Karpas-422 (cell line): ENCODE measurements around the gene SLC6A7. TPM values are rescaled to one million over a fixed set of nuclear protein-coding genes. Genes with fewer than 3 reads are reported as not detected.
"Not testable (repeated sequence)": the region's sequence is repeated elsewhere in the genome, so short reads cannot be mapped to it uniquely, and the experiment has no call there.

Experiments
- DNase-seq: peaks from one replicate; pipeline ENCODE4 v3.0.0-alpha.2; 2015
- H2AFZ ChIP-seq: fragments of 200-600 bp; sonication (generic); 2 replicates; pipeline ENCODE4 v1.6.1; 2014; ENCODE audit warnings: antibody characterized with exemption, low read length, mixed read lengths
- H3K27ac ChIP-seq: fragments of 200-600 bp; sonication (generic); 2 replicates; pipeline ENCODE4 v1.5.1; 2014; ENCODE audit warnings: mild to moderate bottlenecking, low read length, moderate library complexity
- H3K27me3 ChIP-seq: fragments of 200-600 bp; sonication (generic); 2 replicates; pipeline ENCODE4 v1.6.1; 2014; ENCODE audit warnings: low read length, mixed read lengths
- H3K36me3 ChIP-seq: fragments of 200-600 bp; sonication (generic); 2 replicates; pipeline ENCODE4 v1.6.1; 2014; ENCODE audit warnings: low read length, mixed read lengths; ENCODE audit not compliant: insufficient read depth
- H3K4me1 ChIP-seq: fragments of 200-600 bp; sonication (generic); 2 replicates; pipeline ENCODE4 v1.6.1; 2014; ENCODE audit warnings: mild to moderate bottlenecking, low read length, mixed read lengths
- H3K4me2 ChIP-seq: fragments of 200-600 bp; sonication (generic); 2 replicates; pipeline ENCODE4 v1.6.1; 2014; ENCODE audit warnings: low read length, low read depth, mild to moderate bottlenecking; ENCODE audit not compliant: poor library complexity, severe bottlenecking
- H3K4me3 ChIP-seq: fragments of 200-600 bp; sonication (generic); 2 replicates; pipeline ENCODE4 v1.5.1; 2014; ENCODE audit warnings: mild to moderate bottlenecking, antibody characterized with exemption, low read length, mixed read lengths
- H3K79me2 ChIP-seq: fragments of 200-600 bp; sonication (generic); 2 replicates; pipeline ENCODE4 v1.6.1; 2014; ENCODE audit warnings: mild to moderate bottlenecking, low read length, mixed read lengths
- H3K9ac ChIP-seq: fragments of 200-600 bp; sonication (generic); 2 replicates; pipeline ENCODE4 v1.6.0; 2014; ENCODE audit warnings: low read length
- H3K9me2 ChIP-seq: fragments of 200-600 bp; sonication (generic), shearing (Covaris generic); replicated peaks from 2 replicates; pipeline ENCODE4 v1.6.0; 2014; ENCODE audit warnings: mild to moderate bottlenecking, low read length, moderate library complexity; ENCODE audit not compliant: insufficient read depth
- H3K9me3 ChIP-seq: fragments of 300-700, 200-600 bp; sonication (generic); 2 replicates; pipeline ENCODE4 v1.6.1; 2014; ENCODE audit warnings: low read length, mixed read lengths
- H4K20me1 ChIP-seq: fragments of 200-600 bp; sonication (generic); 2 replicates; pipeline ENCODE4 v1.6.1; 2014; ENCODE audit warnings: mild to moderate bottlenecking, antibody characterized with exemption, low read length, low read depth; ENCODE audit not compliant: insufficient read depth
- total RNA-seq: library from RNA; depleted of rRNA; stranded (reverse); fragments of >200 nt; shearing (Covaris generic); gene quantifications from 2 replicates; pipeline ENCODE4 v1.2.3, GENCODE V29; 2014; ENCODE audit warnings: low replicate concordance

The SLC6A7 gene
- total RNA-seq, 1 experiment from 2014 or later, result not detected

DNA sequence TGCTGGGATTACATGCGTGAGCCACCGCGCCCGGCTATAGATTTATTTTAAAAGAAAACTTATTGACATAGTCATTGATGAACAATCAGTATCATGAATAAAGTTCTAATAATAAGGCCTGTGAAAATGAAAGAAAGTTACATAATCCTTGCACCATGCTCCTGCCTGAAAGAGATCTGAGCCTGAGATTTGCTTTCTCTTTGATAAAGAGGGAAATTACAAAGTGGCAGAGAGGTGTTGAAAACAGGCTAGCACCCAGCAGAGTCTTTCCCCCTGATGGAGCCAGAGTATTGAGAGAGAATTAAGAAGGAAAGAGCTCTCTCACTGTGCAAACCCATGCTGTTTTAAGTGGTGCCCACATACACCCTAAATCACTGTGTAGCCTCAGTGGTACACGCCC, 37.2 kb downstream of the SLC6A7 start:
- Histone ChIP-seq H2AFZ (no peak overlapping the region), H3K79me2 (no peaks in the 10 kb centered on the region)

DNA sequence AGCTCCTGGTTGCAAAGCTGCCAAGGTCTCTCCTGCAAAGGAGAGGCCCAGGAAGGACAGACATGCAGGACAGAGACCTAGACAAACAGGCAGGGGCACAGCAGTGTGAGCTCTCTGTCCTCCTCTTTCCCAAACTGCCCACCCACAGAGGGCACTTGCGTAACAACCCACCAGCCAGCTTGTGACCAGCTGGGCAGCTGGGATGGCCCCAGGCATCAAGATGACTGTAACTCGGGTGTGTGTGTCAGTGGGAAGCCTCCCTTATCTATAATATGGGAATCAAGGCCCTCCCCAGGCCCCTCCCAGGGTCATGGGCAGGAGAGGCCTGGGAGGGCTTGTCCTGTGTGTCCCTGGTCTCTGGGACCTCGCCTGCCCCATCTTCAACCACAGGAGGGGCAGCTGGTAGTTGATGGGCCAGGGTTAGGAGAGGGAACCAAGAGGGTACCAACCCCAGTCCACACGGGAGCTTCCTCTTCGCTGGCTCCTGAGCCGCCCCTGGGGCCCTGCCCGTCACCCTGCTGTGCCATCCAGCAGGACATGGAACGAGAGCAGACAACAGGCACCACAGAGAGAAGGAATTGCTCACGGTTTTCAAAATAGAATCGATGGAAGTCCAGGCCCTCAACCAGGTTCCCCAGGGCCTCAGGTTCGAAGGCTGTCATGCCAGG, 37.9 kb downstream of the SLC6A7 start:
- Histone ChIP-seq H3K36me3 (no peaks in the 10 kb centered on the region), H3K9me3 (no peaks in the 10 kb centered on the region), H3K4me2 (no peak overlapping the region), H3K4me1 (no peaks in the 10 kb centered on the region), H4K20me1 (0 out of 2 replicates have a peak, but pooled peaks cover 2% of the 10 kb centered on the region), H3K27me3 (no peaks in the 10 kb centered on the region), H3K9ac (no peak overlapping the region), H3K79me2 (no peaks in the 10 kb centered on the region), H3K27ac (no peak overlapping the region), H3K9me2 (no peaks in the 10 kb centered on the region), H2AFZ (no peak overlapping the region), H3K4me3 (no peak overlapping the region)
- no peak for DNase-seq

More for the DNA sequence above, 37.2 kb downstream of the SLC6A7 start:
- Histone ChIP-seq H3K9ac (no peak overlapping the region), H3K4me3 (no peak overlapping the region), H3K4me2 (no peak overlapping the region), H3K4me1 (no peaks in the 10 kb centered on the region), H3K9me2 (no peaks in the 10 kb centered on the region), H3K27ac (no peak overlapping the region), H4K20me1 (0 out of 2 replicates have a peak, but pooled peaks cover under 1% of the 10 kb centered on the region), H3K27me3 (no peaks in the 10 kb centered on the region), H3K36me3 (no peaks in the 10 kb centered on the region), H3K9me3 (no peaks in the 10 kb centered on the region)
- no peak for DNase-seq

DNA sequence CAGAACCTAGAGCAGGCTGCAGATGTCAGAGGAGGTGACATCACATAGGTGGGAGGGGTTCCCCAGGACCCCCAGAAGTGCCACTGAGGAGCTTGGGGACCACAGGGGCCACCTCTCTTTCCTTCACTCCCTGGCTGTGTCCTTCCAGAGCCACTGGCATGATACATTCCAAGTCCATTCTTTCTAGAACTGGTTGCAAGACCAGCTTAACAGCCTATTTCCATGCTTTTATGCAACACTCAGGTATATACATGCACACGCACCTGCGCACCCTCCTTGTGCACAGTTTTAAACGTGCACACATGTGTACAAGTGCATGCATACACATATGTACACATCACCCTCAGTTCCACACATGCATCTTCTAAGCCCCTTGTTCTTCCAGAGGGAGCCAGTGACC, 39.7 kb downstream of the SLC6A7 start:
- no peaks in the 10 kb centered on the region for H3K9me2 ChIP-seq
- H3K27me3 ChIP-seq, result no peaks in the 10 kb centered on the region
- H2AFZ ChIP-seq, result no peak overlapping the region
- no peak overlapping the region for H3K27ac ChIP-seq
- no peak overlapping the region for H3K4me2 ChIP-seq
- H3K79me2 ChIP-seq, result no peaks in the 10 kb centered on the region
- peaks cover 2% of the 10 kb centered on the region; the same call in 1 of the 2 replicates for H3K4me1 ChIP-seq
- no peaks in the 10 kb centered on the region for H3K36me3 ChIP-seq
- H3K4me3 ChIP-seq, result no peak overlapping the region
- no peaks in the 10 kb centered on the region for H3K9me3 ChIP-seq
- H4K20me1 ChIP-seq, result 0 out of 2 replicates have a peak, but pooled peaks cover 2% of the 10 kb centered on the region
- H3K9ac ChIP-seq, result no peak overlapping the region
- DNase-seq, result no peak

DNA sequence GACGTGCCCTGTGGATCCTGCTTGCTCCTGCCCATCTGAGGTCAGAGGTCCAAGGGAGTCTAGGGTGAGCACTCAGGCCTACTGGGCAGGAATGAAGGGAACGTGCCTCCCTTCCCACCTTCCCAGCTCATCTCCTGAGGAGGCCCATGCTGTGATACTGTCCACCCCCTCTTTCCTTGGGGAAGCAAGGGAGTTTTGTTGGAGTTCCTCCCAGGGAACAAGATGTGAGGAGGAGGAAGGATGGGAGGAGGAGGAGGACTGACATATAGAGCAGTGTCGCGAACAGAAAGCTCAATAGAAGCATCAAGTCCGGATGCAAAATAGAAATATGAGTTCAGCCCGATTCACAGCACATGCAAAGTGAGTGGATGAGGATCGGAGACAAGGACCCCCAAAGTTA, 41.0 kb downstream of the SLC6A7 start:
- no peak for DNase-seq
- Histone ChIP-seq H3K4me1 (peaks cover 5% of the 10 kb centered on the region), H3K27me3 (no peaks in the 10 kb centered on the region), H3K4me3 (no peak overlapping the region), H3K9me3 (no peaks in the 10 kb centered on the region), H4K20me1 (0 out of 2 replicates have a peak, but pooled peaks cover 2% of the 10 kb centered on the region), H3K4me2 (no peak overlapping the region), H2AFZ (no peak overlapping the region), H3K27ac (no peak overlapping the region), H3K9ac (no peak overlapping the region), H3K9me2 (no peaks in the 10 kb centered on the region), H3K36me3 (no peaks in the 10 kb centered on the region), H3K79me2 (no peaks in the 10 kb centered on the region)

DNA sequence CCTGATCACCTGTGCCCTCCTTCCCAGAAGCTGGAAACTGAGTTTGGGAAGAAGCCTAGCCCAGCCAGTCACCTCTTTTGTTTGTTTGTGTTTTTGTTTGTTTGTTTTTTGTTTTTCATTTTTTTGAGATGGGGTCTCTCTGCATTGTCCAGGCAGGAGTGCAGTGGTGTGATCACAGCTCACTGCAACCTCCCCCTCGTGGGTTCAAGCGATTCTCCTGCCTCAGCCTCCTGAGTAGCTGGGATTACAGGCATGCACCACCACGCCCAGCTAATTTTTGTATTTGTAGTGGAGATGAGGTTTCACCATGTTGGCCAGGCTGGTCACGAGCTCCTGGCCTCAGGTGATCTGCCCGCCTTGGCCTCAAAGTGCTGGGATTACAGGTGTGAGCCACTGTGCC, 43.8 kb downstream of the SLC6A7 start:
- not testable (repeated sequence) for H3K4me3 ChIP-seq, H2AFZ ChIP-seq, H3K9me3 ChIP-seq, H3K27ac ChIP-seq, H3K36me3 ChIP-seq, H3K9ac ChIP-seq, H4K20me1 ChIP-seq, H3K79me2 ChIP-seq, H3K27me3 ChIP-seq, DNase-seq, H3K4me2 ChIP-seq, H3K4me1 ChIP-seq, H3K9me2 ChIP-seq

DNA sequence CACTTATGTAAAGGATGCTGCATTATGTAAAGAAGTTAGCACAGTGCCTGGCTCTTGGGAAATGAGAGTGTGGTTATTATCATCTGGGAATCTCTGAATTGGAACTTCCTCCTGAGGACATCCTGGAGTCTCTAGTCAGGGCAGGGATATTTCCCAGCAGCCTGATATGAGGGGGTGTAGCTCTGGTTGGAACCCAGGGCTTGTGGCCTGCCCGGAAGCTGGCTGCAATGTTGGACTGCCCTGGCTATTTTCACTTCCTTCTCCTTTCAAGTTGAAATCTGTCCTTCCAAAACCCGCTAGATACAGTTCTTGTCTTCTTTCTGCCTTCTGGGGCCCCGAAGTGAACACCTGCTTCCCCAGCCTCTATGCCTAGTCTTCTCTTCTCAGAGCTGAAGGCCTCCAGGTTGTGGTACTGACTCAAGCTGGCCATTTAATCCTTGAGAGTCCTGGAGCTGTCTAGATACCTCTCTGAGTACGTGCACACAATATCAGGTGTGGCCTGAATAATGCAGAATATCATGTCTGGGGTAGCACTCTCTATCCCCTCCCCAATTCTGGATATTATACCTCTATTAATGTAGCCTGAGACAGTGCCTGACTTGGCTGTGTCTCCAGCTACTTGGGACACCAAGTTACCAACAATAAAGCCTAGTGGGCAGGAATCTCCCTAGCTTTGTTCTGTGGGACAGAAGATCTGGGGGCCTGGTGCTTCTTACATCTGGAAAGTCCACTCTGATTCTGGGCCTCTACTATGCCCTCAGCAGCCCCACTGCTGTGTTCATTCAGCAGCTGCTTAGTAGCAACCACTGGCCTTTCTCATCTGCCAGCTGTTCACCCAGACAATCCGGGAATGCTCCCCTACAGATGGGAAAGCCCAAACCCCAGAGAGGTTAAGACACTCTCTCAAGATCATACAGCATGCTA, 45.0 kb downstream of the SLC6A7 start:
- no peak overlapping the region for H3K4me2 ChIP-seq
- H3K4me3 ChIP-seq, result no peak overlapping the region
- no peak overlapping the region for H3K27ac ChIP-seq
- no peaks in the 10 kb centered on the region for H3K36me3 ChIP-seq
- H3K4me1 ChIP-seq, result peaks cover 5% of the 10 kb centered on the region
- H3K9me2 ChIP-seq, result no peaks in the 10 kb centered on the region
- DNase-seq, result no peak
- no peaks in the 10 kb centered on the region for H3K27me3 ChIP-seq
- H2AFZ ChIP-seq, result no peak overlapping the region
- H3K79me2 ChIP-seq, result no peaks in the 10 kb centered on the region
- H3K9ac ChIP-seq, result no peak overlapping the region
- H4K20me1 ChIP-seq, result 0 out of 2 replicates have a peak, but pooled peaks cover 2% of the 10 kb centered on the region
- no peaks in the 10 kb centered on the region for H3K9me3 ChIP-seq

DNA sequence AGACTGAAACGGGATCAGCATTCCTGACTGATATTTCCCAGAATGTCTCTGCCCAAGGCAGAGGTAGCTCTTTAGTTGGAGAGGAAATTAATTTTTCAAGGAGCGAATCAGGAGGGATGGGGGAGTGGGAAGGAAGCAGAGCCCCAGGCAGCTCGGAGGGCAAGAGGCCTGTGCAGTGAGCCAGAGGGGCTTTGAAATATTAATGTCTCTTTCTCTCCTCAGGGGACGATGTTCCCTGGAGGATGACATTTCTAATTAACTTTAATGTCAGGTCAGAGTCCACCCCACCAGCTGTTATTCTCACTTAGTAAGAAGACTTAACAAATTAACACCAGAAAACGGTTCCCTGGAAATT, 45.6 kb downstream of the SLC6A7 start:
- Histone ChIP-seq H4K20me1 (0 out of 2 replicates have a peak, but pooled peaks cover 2% of the 10 kb centered on the region), H3K27me3 (no peaks in the 10 kb centered on the region), H3K4me1 (peaks cover 5% of the 10 kb centered on the region), H2AFZ (no peak overlapping the region), H3K27ac (no peak overlapping the region), H3K36me3 (no peaks in the 10 kb centered on the region), H3K4me2 (no peak overlapping the region), H3K4me3 (no peak overlapping the region), H3K9ac (no peak overlapping the region), H3K79me2 (no peaks in the 10 kb centered on the region), H3K9me2 (no peaks in the 10 kb centered on the region), H3K9me3 (no peaks in the 10 kb centered on the region)
- DNase-seq, result no peak

DNA sequence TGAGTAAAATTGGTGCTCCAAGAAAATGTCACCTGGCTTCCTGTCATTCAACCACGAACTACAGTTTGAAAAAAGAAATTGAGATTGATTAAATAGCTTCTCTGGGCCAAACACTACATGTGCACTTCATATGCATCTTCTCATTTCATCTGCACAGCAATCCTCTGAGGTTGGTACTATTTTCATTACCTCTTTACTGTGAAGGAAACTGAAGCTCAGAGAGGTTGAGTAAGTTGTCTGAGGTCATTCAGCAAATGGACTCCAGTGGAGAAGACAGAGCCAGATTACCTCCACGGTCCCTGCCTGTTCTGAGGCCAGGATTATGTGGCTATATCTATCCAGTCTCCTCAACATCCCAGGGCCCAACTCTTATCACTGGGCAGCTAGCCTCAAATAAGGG, 46.5 kb downstream of the SLC6A7 start:
- H3K27ac ChIP-seq, result no peak overlapping the region
- no peak for DNase-seq

More for the DNA sequence above, 46.5 kb downstream of the SLC6A7 start:
- no peak overlapping the region for H3K4me3 ChIP-seq
- H3K9me3 ChIP-seq, result no peaks in the 10 kb centered on the region
- no peaks in the 10 kb centered on the region for H3K79me2 ChIP-seq
- no peak overlapping the region for H2AFZ ChIP-seq
- no peak overlapping the region for H3K9ac ChIP-seq
- no peak overlapping the region for H3K4me2 ChIP-seq
- H4K20me1 ChIP-seq, result 0 out of 2 replicates have a peak, but pooled peaks cover 2% of the 10 kb centered on the region
- H3K27me3 ChIP-seq, result no peaks in the 10 kb centered on the region
- peaks cover 5% of the 10 kb centered on the region for H3K4me1 ChIP-seq
- no peaks in the 10 kb centered on the region for H3K9me2 ChIP-seq
- H3K36me3 ChIP-seq, result no peaks in the 10 kb centered on the region
